ENCODE measurements around the gene EML3. TPM values are rescaled to one million over a fixed set of nuclear protein-coding genes. Genes with fewer than 3 reads are reported as not detected.
A peak's percentile ranks its signal among the peaks of the same experiment; 100 is the strongest.

The EML3 gene
- total and polyA plus RNA-seq, 2 of the 13 experiments (the other 11 are each of a cell fraction or from before 2014, with no cell fraction given), result 10.6 to 12.3 TPM

DNA sequence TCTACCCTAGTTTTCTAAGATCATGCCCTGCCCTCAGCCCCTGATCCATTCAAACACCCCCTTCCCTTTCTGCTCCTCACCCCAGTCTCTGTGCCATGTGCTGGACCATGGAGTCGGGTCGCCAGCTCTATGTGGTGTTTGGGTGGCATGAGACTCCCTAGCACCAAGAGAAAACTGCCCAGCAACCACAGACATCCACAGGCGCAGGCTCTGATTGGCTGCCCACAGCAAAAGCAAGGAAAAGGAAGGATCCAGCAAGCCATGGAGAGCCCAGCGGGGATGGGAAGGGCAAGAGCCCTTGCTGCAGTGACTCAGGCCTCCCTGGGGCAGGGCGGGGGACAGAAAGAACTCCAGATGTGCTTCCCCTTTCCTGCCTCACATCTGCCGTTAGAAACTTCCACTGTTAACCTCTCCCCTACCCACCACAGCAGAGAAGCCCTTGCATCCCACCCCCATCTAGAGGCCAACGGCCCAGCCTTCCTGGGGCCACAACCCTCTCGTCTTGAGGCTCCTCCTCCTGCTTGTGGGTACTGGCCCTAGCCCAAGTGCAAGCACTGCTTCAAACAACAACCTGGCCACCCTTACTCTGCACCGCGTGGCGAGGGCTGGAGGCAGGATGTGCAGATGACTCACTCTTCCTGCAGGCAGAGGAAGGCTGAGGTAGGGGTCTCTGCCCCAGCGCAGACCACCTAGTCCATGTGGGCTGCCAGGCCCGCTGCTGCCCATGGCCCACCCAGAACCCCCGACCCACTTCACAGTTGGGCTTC, 56.3 kb downstream of the EML3 start (continued):
- TF ChIP-seq RORA (CRISPR knock-in tag; IDR thresholded peaks at IDR 0.05) (no peak), FOSL1 (CRISPR knock-in tag; IDR thresholded peaks at IDR 0.05; ENCODE audit: borderline replicate concordance) (no peak), MAF1 (CRISPR knock-in tag; IDR thresholded peaks at IDR 0.05; ENCODE audit: borderline replicate concordance) (no peak), HNF4G (IDR thresholded peaks at IDR 0.05; ENCODE audit: borderline replicate concordance, low read depth, low read length) (no peak), HNF4G (CRISPR knock-in tag; IDR thresholded peaks at IDR 0.05; ENCODE audit: borderline replicate concordance, low read depth) (no peak), ZNF12 (CRISPR knock-in tag; IDR thresholded peaks at IDR 0.05) (no peak), HNRNPLL (IDR thresholded peaks at IDR 0.05; ENCODE audit: low read depth, low read length, poor library complexity, severe bottlenecking) (no peak), ZNF720 (CRISPR knock-in tag; IDR thresholded peaks at IDR 0.05) (no peak), AGO1 (IDR thresholded peaks at IDR 0.05; ENCODE audit: low read depth, low read length, poor library complexity, severe bottlenecking) (peak; percentile 43), NFYB (CRISPR knock-in tag; IDR thresholded peaks at IDR 0.05) (peak; percentile 50), ATF7 (IDR thresholded peaks at IDR 0.05) (no peak), ATF7 (CRISPR knock-in tag; IDR thresholded peaks at IDR 0.05) (0 out of 2 replicates have a peak, but pooled peaks have one; percentile 17), ZNF101 (CRISPR knock-in tag; IDR thresholded peaks at IDR 0.05; ENCODE audit: borderline replicate concordance, low read depth) (no peak), PPARG (CRISPR knock-in tag; conservative IDR thresholded peaks at IDR 0.05) (no peak), DNMT3B (CRISPR knock-in tag; conservative IDR thresholded peaks at IDR 0.05) (no peak), RELA (CRISPR knock-in tag; IDR thresholded peaks at IDR 0.05) (no peak), ZNF263 (CRISPR knock-in tag; IDR thresholded peaks at IDR 0.05) (no peak)
- TF ChIP-seq, protein P1, sequence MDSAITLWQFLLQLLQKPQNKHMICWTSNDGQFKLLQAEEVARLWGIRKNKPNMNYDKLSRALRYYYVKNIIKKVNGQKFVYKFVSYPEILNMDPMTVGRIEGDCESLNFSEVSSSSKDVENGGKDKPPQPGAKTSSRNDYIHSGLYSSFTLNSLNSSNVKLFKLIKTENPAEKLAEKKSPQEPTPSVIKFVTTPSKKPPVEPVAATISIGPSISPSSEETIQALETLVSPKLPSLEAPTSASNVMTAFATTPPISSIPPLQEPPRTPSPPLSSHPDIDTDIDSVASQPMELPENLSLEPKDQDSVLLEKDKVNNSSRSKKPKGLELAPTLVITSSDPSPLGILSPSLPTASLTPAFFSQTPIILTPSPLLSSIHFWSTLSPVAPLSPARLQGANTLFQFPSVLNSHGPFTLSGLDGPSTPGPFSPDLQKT (CRISPR knock-in tag; IDR thresholded peaks at IDR 0.05; ENCODE audit: borderline replicate concordance), result no peak
- TF ChIP-seq, protein P2, sequence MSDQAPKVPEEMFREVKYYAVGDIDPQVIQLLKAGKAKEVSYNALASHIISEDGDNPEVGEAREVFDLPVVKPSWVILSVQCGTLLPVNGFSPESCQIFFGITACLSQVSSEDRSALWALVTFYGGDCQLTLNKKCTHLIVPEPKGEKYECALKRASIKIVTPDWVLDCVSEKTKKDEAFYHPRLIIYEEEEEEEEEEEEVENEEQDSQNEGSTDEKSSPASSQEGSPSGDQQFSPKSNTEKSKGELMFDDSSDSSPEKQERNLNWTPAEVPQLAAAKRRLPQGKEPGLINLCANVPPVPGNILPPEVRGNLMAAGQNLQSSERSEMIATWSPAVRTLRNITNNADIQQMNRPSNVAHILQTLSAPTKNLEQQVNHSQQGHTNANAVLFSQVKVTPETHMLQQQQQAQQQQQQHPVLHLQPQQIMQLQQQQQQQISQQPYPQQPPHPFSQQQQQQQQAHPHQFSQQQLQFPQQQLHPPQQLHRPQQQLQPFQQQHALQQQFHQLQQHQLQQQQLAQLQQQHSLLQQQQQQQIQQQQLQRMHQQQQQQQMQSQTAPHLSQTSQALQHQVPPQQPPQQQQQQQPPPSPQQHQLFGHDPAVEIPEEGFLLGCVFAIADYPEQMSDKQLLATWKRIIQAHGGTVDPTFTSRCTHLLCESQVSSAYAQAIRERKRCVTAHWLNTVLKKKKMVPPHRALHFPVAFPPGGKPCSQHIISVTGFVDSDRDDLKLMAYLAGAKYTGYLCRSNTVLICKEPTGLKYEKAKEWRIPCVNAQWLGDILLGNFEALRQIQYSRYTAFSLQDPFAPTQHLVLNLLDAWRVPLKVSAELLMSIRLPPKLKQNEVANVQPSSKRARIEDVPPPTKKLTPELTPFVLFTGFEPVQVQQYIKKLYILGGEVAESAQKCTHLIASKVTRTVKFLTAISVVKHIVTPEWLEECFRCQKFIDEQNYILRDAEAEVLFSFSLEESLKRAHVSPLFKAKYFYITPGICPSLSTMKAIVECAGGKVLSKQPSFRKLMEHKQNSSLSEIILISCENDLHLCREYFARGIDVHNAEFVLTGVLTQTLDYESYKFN (CRISPR knock-in tag; conservative IDR thresholded peaks at IDR 0.05), result no peak
- TF ChIP-seq, protein P3, sequence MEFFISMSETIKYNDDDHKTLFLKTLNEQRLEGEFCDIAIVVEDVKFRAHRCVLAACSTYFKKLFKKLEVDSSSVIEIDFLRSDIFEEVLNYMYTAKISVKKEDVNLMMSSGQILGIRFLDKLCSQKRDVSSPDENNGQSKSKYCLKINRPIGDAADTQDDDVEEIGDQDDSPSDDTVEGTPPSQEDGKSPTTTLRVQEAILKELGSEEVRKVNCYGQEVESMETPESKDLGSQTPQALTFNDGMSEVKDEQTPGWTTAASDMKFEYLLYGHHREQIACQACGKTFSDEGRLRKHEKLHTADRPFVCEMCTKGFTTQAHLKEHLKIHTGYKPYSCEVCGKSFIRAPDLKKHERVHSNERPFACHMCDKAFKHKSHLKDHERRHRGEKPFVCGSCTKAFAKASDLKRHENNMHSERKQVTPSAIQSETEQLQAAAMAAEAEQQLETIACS (CRISPR knock-in tag; IDR thresholded peaks at IDR 0.05), result no peak
- TF ChIP-seq, protein P4, sequence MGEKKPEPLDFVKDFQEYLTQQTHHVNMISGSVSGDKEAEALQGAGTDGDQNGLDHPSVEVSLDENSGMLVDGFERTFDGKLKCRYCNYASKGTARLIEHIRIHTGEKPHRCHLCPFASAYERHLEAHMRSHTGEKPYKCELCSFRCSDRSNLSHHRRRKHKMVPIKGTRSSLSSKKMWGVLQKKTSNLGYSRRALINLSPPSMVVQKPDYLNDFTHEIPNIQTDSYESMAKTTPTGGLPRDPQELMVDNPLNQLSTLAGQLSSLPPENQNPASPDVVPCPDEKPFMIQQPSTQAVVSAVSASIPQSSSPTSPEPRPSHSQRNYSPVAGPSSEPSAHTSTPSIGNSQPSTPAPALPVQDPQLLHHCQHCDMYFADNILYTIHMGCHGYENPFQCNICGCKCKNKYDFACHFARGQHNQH (CRISPR knock-in tag; IDR thresholded peaks at IDR 0.05), result 0 out of 2 replicates have a peak, but pooled peaks have one; percentile 17
- TF ChIP-seq, protein P5, sequence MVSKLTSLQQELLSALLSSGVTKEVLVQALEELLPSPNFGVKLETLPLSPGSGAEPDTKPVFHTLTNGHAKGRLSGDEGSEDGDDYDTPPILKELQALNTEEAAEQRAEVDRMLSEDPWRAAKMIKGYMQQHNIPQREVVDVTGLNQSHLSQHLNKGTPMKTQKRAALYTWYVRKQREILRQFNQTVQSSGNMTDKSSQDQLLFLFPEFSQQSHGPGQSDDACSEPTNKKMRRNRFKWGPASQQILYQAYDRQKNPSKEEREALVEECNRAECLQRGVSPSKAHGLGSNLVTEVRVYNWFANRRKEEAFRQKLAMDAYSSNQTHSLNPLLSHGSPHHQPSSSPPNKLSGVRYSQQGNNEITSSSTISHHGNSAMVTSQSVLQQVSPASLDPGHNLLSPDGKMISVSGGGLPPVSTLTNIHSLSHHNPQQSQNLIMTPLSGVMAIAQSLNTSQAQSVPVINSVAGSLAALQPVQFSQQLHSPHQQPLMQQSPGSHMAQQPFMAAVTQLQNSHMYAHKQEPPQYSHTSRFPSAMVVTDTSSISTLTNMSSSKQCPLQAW (CRISPR knock-in tag; IDR thresholded peaks at IDR 0.05), result no peak

Data from HepG2 (cell line).